ENCODE measurements around the gene MRPS6.

- TF ChIP-seq REST (IDR thresholded peaks at IDR 0.05; ENCODE audit: insufficient read depth in 1 of 2, low read depth in 2 of 2, low read length in 1 of 2) (no peak), CTCF (IDR thresholded peaks at IDR 0.05) (no peak), POLR2AphosphoS5 (IDR thresholded peaks at IDR 0.05; ENCODE audit: low read depth, low read length) (no peak)
Measured at GRCh38 chr21:34141373-34141772, 68.0 kb downstream of the MRPS6 start.
